GM23338 (cell line): ENCODE measurements around the gene CRACDL. TPM values are rescaled to one million over a fixed set of nuclear protein-coding genes. Genes with fewer than 3 reads are reported as not detected.

Experiments used
- ATAC-seq: fragments of 200-7000 bp; cut with Tn5 transposase; 3 replicates; pipeline ENCODE4 v1.9.1; 2020
- DNase-seq: peaks from one replicate; pipeline ENCODE4 v3.0.0-alpha.2; 2015; ENCODE audit warnings: low spot score
- H2AFZ ChIP-seq: fragments of 200-600 bp; sonication (generic); 2 replicates; pipeline ENCODE4 v1.8.0; 2016; ENCODE audit warnings: antibody characterized with exemption, mild to moderate bottlenecking, moderate library complexity
- H3F3A ChIP-seq: fragments of 200-600 bp; sonication (generic); replicated peaks from 2 replicates; pipeline ENCODE4 v1.8.0; 2017; ENCODE audit warnings: antibody characterized with exemption, mixed run types, low read depth
- H3K27ac ChIP-seq: fragments of 200-600 bp; sonication (generic); 2 replicates; pipeline ENCODE4 v1.6.1; 2016; ENCODE audit warnings: low read depth
- H3K27me3 ChIP-seq: fragments of 200-600 bp; sonication (generic); 2 replicates; pipeline ENCODE4 v1.8.0; 2016; ENCODE audit warnings: mild to moderate bottlenecking, mixed run types, moderate library complexity; ENCODE audit not compliant: insufficient read depth
- H3K36me3 ChIP-seq: fragments of 200-600 bp; sonication (generic); 2 replicates; pipeline ENCODE4 v1.8.0; 2016; ENCODE audit warnings: mild to moderate bottlenecking; ENCODE audit not compliant: insufficient read depth
- H3K4me1 ChIP-seq: fragments of 200-600 bp; sonication (generic); 2 replicates; pipeline ENCODE4 v1.8.0; 2016; ENCODE audit warnings: mild to moderate bottlenecking, moderate library complexity; ENCODE audit not compliant: insufficient read depth
- H3K4me2 ChIP-seq: fragments of 200-600 bp; sonication (generic); 2 replicates; pipeline ENCODE4 v1.7.1; 2017; ENCODE audit warnings: mixed run types
- H3K4me3 ChIP-seq: fragments of 200-600 bp; sonication (generic); 2 replicates; pipeline ENCODE4 v1.6.1; 2016; ENCODE audit warnings: mixed run types
- H3K79me2 ChIP-seq: fragments of 200-600 bp; sonication (generic); replicated peaks from 2 replicates; pipeline ENCODE4 v1.8.0; 2017; ENCODE audit warnings: mild to moderate bottlenecking; ENCODE audit not compliant: insufficient read depth
- H3K9me2 ChIP-seq: fragments of 200-600 bp; sonication (generic); 2 replicates; pipeline ENCODE4 v1.8.0; 2017; ENCODE audit not compliant: insufficient read depth
- H4K20me1 ChIP-seq: fragments of 200-600 bp; sonication (generic); replicated peaks from 2 replicates; pipeline ENCODE4 v1.8.0; 2017; ENCODE audit warnings: mild to moderate bottlenecking; ENCODE audit not compliant: insufficient read depth
- H3K27ac Mint-ChIP-seq: 2 replicates; pipeline ENCODE4 v1.8.0; 2020; ENCODE audit warnings: inconsistent platforms, mild to moderate bottlenecking, moderate library complexity, mixed read lengths
- H3K27me3 Mint-ChIP-seq: 3 replicates; pipeline ENCODE4 v1.8.0; 2022; ENCODE audit warnings: low read depth, mild to moderate bottlenecking, moderate library complexity, mixed read lengths, inconsistent platforms; ENCODE audit not compliant: insufficient read depth, poor library complexity
- H3K36me3 Mint-ChIP-seq: 3 replicates; pipeline ENCODE4 v1.8.0; 2021; ENCODE audit warnings: low read depth, mild to moderate bottlenecking, inconsistent platforms, moderate library complexity, mixed read lengths
- H3K4me1 Mint-ChIP-seq: 3 replicates; pipeline ENCODE4 v1.8.0; 2020; ENCODE audit warnings: mild to moderate bottlenecking, inconsistent platforms, mixed read lengths
- H3K4me3 Mint-ChIP-seq: 3 replicates; pipeline ENCODE4 v1.8.0; 2021; ENCODE audit warnings: moderate library complexity, mild to moderate bottlenecking, inconsistent platforms, mixed read lengths
- H3K9me3 Mint-ChIP-seq: 3 replicates; pipeline ENCODE4 v1.8.0; 2020; ENCODE audit warnings: moderate library complexity, mild to moderate bottlenecking, inconsistent platforms, mixed read lengths
- CREB1 ChIP-seq: fragments of 250-450 bp; sonication (Bioruptor Pico); IDR thresholded peaks from 2 replicates; pipeline ENCODE4 v1.5.0; 2020; ENCODE audit warnings: low read depth, mild to moderate bottlenecking, moderate library complexity
- CTCF ChIP-seq, 2 experiments: fragments of 200-600 bp in 1 of 2; sonication (generic) in 1 of 2; conservative IDR thresholded peaks; 2 replicates each; pipeline versions ENCODE4 v1.5.1 to v1.6.1; 2016 to 2017; ENCODE audit warnings: antibody characterized with exemption in 2 of 2, low read depth in 2 of 2, mild to moderate bottlenecking in 2 of 2, moderate library complexity in 1 of 2
- EZH2 ChIP-seq: fragments of 200-600 bp; sonication (generic); IDR thresholded peaks from one replicate; pipeline ENCODE4 v1.8.0; 2017; ENCODE audit warnings: antibody characterized with exemption, mild to moderate bottlenecking, low read depth; ENCODE audit not compliant: unreplicated experiment
- EZH2phosphoT487 ChIP-seq: fragments of 200-600 bp; sonication (generic); IDR thresholded peaks from one replicate; pipeline ENCODE4 v1.8.1; 2018; ENCODE audit warnings: antibody characterized with exemption; ENCODE audit not compliant: unreplicated experiment
- JUNB ChIP-seq: IDR thresholded peaks from one replicate; pipeline ENCODE4 v1.6.1; 2016; ENCODE audit warnings: antibody characterized with exemption; ENCODE audit not compliant: unreplicated experiment
- NANOG ChIP-seq: IDR thresholded peaks from 2 replicates; pipeline ENCODE4 v1.6.1; 2016; ENCODE audit warnings: antibody characterized with exemption, borderline replicate concordance
- POLR2AphosphoS5 ChIP-seq: IDR thresholded peaks from 2 replicates; pipeline ENCODE4 v1.6.1; 2016; ENCODE audit warnings: antibody characterized with exemption, low read depth
- REST ChIP-seq: IDR thresholded peaks from one replicate; pipeline ENCODE4 v1.6.1; 2018; ENCODE audit warnings: antibody characterized with exemption; ENCODE audit not compliant: unreplicated experiment
- STAT1 ChIP-seq: IDR thresholded peaks from one replicate; pipeline ENCODE4 v1.6.1; 2016; ENCODE audit warnings: antibody characterized with exemption; ENCODE audit not compliant: unreplicated experiment
- ZNF114 ChIP-seq: fragments of 250-450 bp; sonication (Bioruptor Pico); IDR thresholded peaks from 2 replicates; pipeline ENCODE4 v1.5.0; 2020; ENCODE audit warnings: mild to moderate bottlenecking, moderate library complexity
- ZNF331 ChIP-seq: fragments of 250-450 bp; sonication (Bioruptor Pico); IDR thresholded peaks from 2 replicates; pipeline ENCODE4 v1.5.0; 2020; ENCODE audit warnings: low read depth, mild to moderate bottlenecking, moderate library complexity
- ZNF462 ChIP-seq: fragments of 250-450 bp; sonication (Bioruptor Pico); IDR thresholded peaks from 2 replicates; pipeline ENCODE4 v1.5.0; 2020; ENCODE audit warnings: mild to moderate bottlenecking, moderate library complexity
- polyA plus RNA-seq: library from polyadenylated mRNA; unstranded; fragments of >200 nt; fragmentation: Nextera tagmentation; extraction: Ambion mirVana; gene quantifications from 2 replicates; pipeline ENCODE4 v1.2.1, GENCODE V29; 2016
- total RNA-seq: library from RNA; depleted of rRNA; stranded (reverse); fragments of >200 nt; shearing (Covaris generic); gene quantifications from 2 replicates; pipeline ENCODE4 v1.2.3, GENCODE V29; 2014
- TF ChIP-seq, protein P1 (sequence below): IDR thresholded peaks from 2 replicates; pipeline ENCODE4 v1.6.1; 2016; ENCODE audit warnings: antibody characterized with exemption

Gene CRACDL
- total and polyA plus RNA-seq, 2 experiments from 2014 or later, result 0.14 to 0.16 TPM

DNA sequence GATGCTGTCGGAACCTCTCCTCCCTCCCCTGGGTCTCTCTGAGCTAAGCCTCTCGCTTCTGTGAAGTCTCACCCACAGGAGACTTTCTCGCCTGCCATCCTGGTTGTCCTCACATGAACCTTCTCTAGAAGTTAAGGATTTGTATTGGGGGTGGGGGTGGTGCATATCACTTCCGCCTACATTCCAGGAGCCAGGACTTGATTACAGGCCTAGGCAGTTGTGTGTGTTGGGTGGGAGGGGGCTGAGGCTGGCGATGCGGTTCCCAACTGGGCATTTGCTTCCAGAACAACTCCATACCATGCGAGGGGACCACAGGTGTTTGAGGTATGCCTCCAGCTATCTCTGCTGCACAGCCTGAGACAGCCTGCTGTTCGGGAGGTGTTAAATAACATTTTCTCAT is 148.3 kb downstream of the CRACDL start:
- no peaks in the 10 kb centered on the region for H4K20me1 ChIP-seq
- Mint-ChIP-seq H3K4me1 (peaks cover 5% of the 10 kb centered on the region; the same call in 2 of the 3 replicates), H3K27ac (no peak overlapping the region), H3K4me3 (no peak overlapping the region), H3K36me3 (no peaks in the 10 kb centered on the region), H3K9me3 (peaks cover under 1% of the 10 kb centered on the region; the same call in 1 of the 3 replicates), H3K27me3 (peaks cover 2% of the 10 kb centered on the region)
- H3K4me2 ChIP-seq, result no peak overlapping the region
- no peaks in the 10 kb centered on the region for H3K9me2 ChIP-seq
- ATAC-seq (peak; percentile 40; the same call in 2 of the 3 replicates), DNase-seq (no peak)
- no peaks in the 10 kb centered on the region for H3K79me2 ChIP-seq
- peak overlapping the region; percentile 80; the same call in 1 of the 2 replicates for H2AFZ ChIP-seq
- H3K4me1 ChIP-seq, result no peaks in the 10 kb centered on the region
- no peak overlapping the region for H3K27ac ChIP-seq
- no peak overlapping the region for H3K4me3 ChIP-seq
- TF ChIP-seq STAT1 (no peak), JUNB (no peak), CTCF (conservative IDR thresholded peaks at IDR 0.05; ENCODE audit: low read depth in 2 of 2) (no peak), CREB1 (no peak), EZH2phosphoT487 (no peak), EZH2 (no peak), NANOG (no peak), POLR2AphosphoS5 (no peak), ZNF462 (CRISPR knock-in tag) (no peak), REST (no peak), ZNF114 (CRISPR knock-in tag) (no peak), ZNF331 (CRISPR knock-in tag) (no peak)
- TF ChIP-seq, protein P1, sequence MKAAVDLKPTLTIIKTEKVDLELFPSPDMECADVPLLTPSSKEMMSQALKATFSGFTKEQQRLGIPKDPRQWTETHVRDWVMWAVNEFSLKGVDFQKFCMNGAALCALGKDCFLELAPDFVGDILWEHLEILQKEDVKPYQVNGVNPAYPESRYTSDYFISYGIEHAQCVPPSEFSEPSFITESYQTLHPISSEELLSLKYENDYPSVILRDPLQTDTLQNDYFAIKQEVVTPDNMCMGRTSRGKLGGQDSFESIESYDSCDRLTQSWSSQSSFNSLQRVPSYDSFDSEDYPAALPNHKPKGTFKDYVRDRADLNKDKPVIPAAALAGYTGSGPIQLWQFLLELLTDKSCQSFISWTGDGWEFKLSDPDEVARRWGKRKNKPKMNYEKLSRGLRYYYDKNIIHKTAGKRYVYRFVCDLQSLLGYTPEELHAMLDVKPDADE, result no peak
- no peaks in the 10 kb centered on the region for H3K36me3 ChIP-seq
- no peaks in the 10 kb centered on the region for H3F3A ChIP-seq
- H3K27me3 ChIP-seq, result no peaks in the 10 kb centered on the region
